NCI-H2029 (cell line): ENCODE measurements around the gene MAN1C1.
A peak's percentile ranks its signal among the peaks of the same experiment; 100 is the strongest.

Source experiments
- DNase-seq: peaks from one replicate; lab custom pipeline; 2025; lab: John Stamatoyannopoulos, UW

MAN1C1 gene

DNA sequence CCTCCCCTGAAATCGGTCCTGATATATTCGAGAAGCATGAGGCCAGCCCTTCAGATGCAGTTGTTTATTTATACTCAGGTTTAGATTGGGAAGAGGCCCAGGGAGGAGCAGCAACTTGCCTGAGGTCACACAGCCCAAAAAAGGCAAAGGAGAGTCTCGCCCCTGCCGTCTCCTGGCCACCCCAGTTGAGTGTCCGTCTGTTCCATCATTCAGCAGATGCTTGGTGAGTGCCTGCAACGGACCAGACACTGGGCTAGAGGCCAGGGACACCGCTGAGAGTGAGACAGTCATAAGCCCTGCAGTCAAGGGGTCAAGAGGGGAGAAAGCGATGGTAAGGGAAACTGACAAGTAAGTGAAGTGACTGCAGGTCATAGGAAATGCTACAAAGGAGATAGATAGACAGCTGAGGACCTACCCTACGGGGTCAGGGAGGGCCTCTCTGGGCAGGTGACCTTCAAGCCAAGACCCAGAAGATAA, 168.0 kb downstream of the MAN1C1 start:
- no peak for DNase-seq

DNA sequence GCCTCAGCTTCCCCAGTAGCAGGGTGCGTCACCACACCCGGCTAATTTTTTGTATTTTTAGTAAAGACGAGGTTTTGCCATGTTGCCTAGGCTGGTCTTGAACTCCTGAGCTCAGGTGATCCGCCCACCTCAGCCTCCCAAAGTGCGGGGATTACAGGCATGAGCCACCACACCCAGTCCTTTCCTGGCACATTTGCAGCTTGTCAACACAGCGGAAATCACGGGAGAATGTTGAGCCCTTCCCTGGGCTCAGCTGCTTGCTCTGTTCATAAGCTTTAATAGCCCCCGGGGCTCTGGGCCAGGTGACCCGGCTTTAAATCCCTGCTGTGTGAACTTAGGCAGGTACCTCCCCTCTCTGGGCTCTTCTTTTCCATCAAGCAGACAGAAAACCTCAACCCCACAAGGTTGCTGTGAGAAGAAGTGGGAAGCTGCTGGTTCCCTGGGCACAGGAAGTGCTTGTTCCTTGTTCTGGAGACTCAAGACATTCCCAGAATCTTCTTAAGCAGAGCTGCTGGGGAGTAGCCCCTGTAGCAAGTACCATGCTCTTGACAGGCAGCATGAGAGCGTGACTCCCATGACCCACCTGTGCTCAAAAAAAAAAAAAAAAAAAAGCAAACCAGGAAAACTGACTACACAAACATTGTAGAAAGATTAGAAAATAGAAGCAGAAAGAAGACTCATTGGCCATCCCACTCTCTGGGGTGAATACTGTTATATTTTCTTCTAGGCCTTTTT, 168.9 kb downstream of the MAN1C1 start:
- DNase-seq, result no peak

DNA sequence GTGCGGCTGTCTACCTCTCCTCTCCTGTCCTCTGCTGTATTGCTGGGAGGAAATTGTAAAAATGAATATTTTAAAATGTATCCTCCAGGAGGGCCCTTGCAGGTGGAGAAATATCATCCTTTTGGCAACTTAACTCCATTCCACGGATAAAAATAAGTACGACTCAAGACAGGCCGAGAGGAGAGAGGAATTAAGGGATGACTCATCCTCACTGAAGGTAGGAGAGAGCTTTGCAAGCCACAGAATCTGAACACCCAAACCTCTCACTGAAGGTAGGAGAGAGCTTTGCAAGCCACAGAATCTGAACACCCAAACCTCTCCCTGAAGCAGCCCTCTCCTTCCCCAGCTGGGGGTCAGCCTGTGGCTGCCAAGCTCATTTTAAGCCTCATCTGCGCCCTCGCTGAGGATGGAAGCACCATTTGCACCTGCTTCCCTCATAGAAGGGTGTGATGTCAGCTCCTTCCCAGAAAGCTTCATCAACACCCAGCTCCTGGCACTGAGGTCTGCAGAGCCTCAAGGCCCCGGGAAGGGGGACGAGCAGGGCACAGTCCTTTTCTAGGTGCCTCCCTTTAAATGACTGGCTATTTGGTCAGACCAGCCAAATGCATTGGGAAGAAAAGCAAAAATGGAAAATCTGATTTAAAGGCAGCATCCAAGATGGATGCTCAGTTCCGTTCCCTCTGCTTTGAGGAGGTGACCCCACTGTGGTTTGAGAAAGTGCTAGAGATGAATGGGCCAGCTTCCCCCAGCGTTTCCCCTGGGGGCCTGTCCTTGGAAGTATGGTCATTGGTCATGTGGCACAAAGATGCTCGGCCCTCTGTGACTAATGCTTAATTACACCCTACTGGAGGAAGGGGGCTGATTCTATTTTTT, 170.5 kb downstream of the MAN1C1 start:
- DNase-seq, result no peak

DNA sequence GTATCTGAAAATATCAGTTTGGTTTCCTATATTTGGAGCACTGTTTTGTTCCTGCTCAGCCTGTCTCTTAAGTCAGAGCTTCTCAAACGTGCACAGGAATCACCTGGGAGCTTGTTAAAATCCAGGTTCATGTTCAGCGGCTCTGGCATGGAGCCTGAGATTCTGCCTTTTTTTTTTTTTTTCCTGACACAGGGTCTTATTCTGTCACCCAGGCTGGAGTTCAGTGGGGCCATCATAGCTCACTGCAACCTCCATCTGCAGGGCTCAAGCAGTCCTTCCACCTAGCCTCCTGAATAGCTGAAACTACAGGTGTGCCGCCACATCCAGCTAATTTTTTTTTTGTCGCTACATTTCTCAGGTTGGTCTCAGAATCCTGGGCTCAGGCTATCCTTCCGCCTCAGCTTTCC, 171.2 kb downstream of the MAN1C1 start:
- DNase-seq, result no peak

DNA sequence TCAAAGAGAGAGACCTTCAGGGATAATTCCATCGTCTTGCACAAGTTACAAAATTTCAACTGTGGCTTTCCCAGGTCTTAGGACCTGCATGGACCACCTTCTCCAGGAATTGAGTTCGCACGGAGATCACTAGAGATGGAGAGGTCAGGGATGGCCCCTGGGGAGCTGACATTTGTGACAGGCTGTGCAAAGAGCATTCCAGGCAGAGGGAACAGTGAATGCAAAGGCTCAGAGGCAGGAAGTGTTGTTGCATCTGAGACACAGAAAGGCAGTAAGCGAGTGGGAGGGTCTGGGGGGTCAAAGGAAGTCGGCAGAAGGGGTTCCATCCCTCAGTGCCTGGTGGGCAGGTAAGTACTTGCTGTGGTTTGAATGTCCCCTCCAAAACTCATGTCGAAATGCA, 173.9 kb downstream of the MAN1C1 start:
- no peak for DNase-seq

DNA sequence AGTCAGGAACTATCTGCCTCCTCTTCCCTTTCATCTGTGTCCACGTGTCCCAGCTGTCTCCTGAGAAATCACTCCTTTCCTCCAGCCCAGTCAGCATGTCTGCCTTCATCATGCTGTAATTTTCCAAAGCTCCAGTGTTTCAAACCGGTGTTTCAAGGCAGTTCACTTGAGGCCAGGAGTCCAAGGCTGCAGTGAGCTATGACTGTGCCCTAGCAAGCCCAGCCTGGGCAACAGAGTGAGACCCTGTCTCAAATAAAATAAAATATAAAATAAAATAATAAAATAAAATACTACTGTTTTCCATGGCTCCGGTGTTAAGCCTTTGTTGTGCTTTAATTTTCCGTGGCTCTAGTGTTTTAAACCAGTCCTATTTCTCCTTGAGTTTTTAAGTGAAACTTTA, 175.5 kb downstream of the MAN1C1 start:
- DNase-seq, result no peak

DNA sequence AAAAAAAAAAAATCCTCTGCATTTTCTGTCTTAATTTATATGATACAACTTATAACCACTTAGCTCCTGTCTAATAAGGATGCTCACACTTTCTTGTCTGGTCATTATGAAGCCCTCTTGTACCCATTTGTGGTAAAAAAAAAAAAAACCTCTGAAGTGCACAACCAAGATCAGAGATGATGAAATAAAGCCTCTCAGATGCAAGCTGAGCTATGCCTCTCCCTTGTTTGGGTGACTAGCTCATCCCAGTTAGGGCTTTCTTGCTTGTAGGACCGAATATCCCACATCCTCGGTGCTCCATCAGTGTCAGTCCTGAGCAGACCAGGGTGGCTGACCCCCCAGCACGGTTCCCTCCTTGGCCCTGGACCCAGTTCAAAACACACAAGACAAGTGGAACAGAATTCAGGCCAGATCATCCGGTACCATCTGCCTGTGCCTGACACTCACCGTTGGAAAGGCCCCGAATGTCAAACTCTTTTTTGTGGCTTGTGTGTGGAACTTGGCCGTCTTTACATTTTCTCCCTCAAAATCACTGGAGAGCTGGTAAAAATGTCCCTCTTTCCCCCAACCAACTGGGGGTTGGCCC, 177.1 kb downstream of the MAN1C1 start:
- DNase-seq, result no peak

DNA sequence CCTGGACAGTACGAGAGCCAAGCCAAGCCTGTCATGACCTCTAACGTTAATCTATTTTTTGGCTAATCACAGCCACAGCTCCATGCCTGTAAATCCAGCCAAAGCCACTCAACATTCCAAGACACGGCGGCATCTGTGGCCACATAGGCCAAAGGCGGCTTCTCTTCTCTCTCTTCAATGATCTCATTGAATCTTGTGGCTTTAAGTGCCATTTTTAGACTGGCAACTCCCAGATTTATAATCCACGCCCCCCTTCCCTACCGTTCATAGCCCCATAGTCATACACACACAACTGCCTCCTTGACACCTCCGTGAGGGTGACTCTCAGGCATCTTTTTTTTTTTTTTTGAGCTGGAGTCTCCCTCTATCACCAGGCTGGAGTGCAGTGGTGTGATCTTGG, 177.7 kb downstream of the MAN1C1 start:
- DNase-seq, result no peak

DNA sequence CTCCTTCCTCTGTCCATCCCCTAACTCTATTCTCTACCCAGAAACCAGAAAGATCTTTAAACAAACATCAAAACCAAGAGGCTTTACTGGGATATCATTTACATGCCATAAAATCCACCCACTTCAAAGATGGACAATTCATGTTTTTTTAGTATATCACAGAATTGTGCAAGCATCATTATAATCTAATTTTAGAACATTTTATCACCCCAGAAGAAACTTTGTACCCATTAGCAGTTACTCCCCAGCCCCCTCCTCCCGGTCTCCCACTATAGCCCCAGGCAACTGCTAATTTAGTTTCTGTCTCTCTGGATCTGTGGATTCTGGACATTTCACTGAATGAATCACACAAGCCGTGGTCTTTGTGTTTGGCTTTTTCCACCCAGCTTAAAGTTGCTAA, 178.6 kb downstream of the MAN1C1 start:
- no peak for DNase-seq

DNA sequence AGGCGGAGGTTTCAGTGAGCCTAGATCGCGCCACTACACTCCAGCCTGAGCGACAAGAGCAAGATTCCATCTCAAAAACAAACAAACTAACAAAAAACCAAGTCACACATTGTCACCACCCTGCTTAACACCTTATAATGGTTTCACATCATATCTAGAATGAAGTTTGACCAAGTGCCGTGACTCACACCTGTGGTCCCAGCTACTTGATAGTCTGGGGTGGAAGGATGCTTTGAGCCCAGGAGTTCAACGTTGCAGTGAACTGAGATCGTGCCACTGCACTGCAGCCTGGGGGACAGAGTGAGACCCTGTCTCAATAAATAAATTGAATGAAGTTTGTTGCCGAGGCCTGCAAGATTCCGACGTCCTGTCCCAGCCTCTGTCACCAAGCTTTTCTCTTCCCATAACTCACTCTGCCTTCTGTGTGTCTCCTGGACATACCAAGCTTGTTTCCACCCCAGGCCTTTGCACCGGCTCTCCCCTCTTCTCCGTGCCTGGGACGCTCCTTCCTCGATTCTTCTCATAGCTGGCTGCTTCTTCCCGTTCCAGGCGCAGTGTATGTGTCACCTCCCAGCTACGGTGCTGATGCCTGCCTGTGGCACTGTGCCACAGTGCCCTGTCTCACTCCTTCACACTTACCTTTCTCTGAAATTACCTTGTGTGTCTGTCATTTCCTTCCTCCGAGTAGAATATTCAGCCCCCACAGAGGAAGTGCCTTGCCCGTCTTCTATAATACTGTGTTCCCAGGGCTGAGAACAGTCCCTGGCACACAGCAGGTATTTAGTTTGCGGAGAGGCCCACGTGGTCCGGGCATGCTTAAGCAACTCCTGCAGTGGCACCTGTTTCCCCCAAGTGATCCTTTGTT, 179.6 kb downstream of the MAN1C1 start:
- DNase-seq, result peak; percentile 79

DNA sequence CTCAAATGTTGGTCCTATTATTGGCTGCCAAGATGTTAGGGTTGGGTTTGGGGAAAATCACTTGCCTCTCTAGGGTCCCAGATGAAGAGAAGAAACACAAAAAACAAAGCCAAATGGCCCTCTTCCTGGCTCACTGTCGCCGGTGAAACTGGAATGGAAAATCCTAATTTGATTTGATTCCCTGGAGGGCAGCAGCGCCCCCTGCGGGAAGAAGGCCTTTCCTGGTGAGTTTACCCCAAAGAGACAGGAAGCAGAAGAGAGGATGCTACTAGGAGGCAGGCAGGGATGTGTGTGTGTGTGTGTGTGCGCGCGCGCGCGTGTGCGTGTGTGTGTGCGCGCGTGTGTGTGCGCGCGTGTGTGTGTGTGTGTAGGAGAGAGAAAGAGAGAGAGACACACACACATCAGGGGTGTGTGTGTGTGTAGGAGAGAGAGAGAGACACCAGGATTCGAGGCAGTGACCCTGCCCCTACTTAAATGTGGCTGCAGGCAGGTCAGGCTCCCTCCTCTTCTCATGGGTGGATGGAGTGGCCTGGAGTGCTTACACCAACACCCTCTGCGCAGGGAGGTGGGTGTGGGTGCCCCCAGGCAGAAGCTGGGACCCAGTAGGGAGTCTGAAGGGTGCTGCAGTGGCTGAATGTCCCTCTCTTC, 180.3 kb downstream of the MAN1C1 start:
- peak; percentile 80 for DNase-seq

DNA sequence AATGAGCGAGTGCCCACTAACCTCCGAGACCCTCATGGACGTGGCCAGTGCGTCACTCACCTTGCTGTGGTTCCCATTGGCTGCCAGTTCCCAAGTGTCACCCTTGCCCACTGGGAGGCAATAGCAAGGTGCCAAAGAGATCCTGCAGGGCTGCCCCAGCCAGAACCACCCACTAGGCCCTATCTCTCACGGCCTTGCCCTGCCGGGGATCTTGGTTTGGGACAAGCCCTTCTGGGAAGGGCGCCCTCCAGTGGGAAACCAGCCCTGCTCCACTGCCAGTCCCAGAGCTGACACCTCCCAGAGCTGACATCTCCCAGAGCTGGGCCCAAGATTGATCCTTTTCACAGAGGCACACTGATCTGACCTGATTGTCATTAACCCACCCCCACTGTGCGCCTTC, 181.3 kb downstream of the MAN1C1 start:
- DNase-seq, result no peak

DNA sequence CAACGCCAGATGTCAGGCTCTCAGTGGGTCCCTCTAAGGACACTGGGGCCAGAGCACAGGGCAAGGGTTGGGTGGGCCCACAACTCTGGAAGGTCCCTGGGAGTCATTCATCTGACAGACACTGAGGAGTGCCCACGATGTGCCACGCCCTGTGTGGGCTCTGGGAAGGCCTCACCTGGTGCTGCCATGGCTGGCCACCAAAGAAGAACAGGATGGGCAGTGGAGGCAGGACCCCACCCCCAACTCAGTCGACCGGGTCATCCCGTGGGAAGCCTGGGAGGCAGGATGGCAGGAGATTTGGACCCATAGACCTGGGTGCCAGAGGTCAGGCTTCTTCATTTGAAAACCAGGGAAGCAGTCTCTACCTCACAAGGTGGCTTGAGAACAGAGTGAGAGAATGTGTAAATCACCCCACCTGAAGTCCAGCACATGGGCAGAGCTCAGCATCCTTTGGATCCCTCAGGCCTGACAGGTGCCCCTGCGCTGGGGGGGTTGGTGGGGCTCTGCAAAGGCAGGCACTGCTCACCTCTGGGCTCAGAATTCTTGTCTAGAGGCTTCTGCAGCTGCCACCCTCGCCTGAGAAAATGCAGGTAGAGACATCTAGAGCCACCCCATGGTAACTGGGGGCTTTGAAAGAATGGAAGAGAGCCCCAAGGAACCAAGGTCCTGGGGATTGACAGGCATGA, 182.2 kb downstream of the MAN1C1 start:
- no peak for DNase-seq

DNA sequence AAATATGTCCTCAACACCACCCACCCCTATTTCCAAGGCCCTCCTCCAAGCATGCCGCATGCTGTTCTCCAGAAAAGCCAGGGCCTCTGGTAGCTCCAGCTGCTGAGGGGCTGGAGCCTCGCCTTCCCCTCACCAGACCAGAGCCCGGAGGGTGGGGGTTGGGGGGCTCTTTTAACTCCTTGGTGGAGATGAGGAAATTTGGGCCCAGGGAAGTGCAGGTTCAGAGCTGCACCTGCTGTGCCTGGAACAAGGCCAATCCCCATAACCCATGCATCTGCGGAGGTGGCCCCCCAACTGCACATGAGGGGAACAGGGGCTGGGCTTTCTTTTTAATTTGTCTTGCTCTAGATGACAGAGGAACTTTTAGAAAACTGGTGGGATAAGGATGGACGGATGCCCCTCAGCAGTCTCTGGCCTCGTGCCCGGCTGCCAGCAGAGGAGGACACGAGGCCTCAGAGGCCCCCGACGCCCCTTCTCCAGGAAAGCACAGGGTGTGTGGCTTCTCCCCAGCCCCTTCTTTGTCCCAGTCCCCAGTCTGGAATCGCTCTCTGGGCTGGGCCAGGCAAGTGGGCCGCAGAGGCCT, 182.9 kb downstream of the MAN1C1 start:
- DNase-seq, result no peak

DNA sequence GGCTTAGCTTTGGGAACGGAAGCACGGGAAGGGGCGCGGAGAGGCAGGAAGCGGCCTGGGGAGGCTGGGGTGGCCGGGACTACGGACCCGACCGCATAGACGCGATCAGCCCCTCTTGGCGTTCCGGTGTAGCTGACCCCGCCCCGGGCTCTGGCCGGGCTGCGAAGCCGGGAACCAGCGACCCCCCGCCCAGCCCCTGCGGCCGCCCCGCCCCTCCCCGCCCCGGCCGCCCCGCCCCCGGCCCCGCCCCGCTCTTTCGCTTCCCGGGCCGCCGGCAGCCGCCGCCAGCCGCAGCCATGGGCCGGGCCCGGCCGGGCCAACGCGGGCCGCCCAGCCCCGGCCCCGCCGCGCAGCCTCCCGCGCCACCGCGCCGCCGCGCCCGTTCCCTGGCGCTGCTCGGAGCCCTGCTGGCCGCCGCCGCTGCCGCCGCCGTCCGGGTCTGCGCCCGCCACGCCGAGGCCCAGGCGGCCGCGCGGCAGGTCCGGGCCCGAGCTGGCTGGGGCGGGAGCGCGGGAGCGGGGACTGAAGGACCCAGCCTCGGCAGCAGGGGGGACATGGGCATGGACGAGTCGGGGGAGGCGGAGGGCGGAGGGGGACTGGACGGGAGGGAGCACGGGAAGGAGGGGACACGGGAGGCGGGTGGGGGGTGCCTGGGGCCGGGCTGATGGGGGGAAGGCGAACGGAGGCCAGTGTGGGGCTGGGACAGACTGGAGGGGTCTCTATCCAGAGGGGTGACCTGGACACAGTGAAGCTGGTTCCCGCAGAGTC, 183.5 kb downstream of the MAN1C1 start, which contains the start of gene SELENON:
TSS of gene SELENON (plus strand) at position 259 of the 768 bp plus-strand sequence. CDS start at position 297, 38 bp downstream.
- DNase-seq, result peak; percentile 32

DNA sequence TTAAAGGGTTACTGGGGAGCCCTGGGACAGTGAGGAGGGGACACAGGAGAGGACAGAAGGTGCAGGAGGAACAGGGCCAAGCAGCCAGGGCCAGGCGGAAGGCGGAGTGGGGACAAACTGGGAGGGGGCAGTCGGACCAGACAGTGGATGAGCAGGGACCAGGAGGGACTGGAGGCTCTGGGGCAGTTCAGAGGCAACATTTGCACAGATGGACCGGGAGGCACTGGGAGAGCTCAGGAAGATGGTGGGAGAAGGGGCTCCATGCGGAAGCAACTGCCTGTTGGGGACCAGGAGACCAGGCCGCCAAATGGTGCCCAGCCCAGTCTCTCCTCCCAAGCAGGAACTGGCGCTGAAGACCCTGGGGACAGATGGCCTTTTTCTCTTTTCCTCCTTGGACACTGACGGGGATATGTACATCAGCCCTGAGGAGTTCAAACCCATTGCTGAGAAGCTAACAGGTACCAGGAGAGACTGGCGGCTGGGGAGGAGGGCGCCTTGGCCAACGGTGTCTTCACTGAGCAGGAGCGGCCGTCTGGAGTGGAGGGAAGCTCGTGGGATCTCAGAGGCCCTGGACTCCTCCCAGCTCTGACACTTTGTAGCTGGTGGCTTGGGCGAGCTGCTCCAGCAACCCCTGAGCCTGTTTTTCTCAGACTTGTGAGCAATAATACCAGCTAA, 184.2 kb downstream of the MAN1C1 start:
- no peak for DNase-seq

DNA sequence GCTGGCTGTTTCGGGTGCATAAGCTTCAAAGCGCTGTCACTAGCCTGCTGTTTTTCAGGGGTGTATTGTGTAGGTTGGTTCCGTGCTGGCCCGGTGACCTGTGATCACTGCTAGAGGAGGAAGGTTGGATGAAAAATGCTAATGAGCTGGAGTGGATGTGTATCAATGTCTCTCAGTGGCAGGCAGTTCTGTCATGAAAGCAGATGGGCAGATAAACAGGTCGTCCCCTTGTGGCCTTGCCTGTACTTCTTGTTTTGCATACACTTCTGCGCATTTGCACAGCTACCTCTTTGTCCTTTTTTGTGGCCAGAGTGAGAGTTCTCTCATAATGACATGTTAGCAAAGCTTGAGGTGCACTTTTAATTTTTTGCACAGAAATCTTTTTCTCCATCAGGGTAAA, 186.3 kb downstream of the MAN1C1 start:
- no peak for DNase-seq

DNA sequence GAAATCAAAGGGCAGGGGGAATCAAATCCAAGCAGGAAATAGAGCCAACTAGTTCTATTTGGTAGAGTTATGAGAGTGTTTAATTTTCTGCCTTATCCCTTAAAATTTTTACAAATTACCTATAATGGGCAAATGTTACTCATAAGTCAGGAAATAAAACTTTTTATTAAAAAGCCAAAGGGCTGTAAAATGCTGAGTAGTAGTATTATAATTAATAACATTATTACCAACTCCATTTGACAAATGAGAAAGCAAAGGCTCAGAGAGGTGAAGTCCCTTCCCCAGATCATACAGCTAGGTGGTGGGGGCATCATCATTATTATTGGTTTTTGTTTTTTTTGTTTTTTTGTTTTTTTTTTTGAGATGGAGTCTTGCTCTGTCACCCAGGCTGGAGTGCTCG, 186.8 kb downstream of the MAN1C1 start:
- no peak for DNase-seq
